Left hindlimb (tissue), 1 donor: ENCODE results near the gene PHLDA2.
"Not testable (repeated sequence)": the region's sequence is repeated elsewhere in the genome, so short reads cannot be mapped to it uniquely, and the experiment has no call there.

Experiments
- DNase-seq: peaks from one replicate; pipeline ENCODE4 v3.0.0-alpha.2; 2018

PHLDA2 gene

GRCh38 chr11:2914455-2915195 is 14.6 kb downstream of the PHLDA2 start:
- DNase-seq: no peak

DNA sequence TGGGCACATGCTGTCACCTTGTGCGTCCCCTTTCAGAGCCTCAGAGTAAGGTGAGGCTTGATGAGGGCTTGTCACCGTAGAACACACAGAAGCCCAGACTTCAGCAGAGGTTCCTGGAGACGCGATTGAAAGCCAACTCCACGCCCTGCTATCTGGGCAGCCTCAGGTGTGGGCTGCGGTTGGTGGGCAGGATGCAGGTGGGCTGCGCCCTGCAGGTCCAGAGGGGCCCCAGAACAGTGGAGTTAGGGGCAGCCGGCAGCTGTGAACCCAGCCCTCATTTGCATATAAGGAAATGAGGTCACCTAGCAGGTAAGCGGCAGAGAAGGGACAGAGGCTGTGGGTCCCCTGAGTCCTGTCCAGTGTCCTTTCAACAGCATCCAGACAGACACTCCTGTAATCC is 15.4 kb downstream of the PHLDA2 start:
- DNase-seq: no peak

GRCh38 chr11:2913019-2913431 is 16.2 kb downstream of the PHLDA2 start:
- no peak for DNase-seq

GRCh38 chr11:2912498-2912897 is 16.7 kb downstream of the PHLDA2 start:
- DNase-seq: no peak

DNA sequence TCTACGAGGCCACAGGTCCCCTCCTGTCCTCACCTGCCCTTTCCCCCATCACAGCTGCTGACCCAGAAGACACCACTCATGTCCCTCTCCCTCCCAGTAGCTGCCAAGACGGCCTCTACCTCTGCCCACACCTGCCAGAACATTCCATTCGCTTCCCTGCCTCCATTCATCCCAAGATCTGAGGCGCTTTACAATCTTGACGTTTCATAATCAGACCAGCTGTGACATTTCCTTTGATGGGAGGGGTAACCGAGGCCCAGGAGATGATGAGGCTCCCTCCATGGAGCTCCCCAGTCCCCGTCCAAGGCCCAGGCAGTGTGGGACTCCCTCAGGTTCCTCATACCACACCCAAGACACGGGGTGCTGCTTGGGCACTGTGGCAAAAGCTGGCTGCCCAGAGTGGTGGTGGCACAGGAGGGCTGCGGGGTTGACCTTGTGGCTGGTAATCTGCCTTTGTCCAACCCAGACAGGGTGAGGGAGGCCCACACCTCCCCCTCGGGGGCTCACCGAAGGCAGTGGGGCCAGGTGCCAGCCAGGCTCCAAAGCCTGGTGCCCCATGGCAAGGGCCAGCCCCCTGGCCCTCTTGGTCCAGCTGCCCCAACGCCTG is 17.3 kb downstream of the PHLDA2 start:
- DNase-seq: no peak

- DNase-seq: no peak
Observed at GRCh38 chr11:2911088-2911784, 18.0 kb downstream of the PHLDA2 start.

GRCh38 chr11:2910401-2910955 is 18.7 kb downstream of the PHLDA2 start:
- no peak for DNase-seq

DNA sequence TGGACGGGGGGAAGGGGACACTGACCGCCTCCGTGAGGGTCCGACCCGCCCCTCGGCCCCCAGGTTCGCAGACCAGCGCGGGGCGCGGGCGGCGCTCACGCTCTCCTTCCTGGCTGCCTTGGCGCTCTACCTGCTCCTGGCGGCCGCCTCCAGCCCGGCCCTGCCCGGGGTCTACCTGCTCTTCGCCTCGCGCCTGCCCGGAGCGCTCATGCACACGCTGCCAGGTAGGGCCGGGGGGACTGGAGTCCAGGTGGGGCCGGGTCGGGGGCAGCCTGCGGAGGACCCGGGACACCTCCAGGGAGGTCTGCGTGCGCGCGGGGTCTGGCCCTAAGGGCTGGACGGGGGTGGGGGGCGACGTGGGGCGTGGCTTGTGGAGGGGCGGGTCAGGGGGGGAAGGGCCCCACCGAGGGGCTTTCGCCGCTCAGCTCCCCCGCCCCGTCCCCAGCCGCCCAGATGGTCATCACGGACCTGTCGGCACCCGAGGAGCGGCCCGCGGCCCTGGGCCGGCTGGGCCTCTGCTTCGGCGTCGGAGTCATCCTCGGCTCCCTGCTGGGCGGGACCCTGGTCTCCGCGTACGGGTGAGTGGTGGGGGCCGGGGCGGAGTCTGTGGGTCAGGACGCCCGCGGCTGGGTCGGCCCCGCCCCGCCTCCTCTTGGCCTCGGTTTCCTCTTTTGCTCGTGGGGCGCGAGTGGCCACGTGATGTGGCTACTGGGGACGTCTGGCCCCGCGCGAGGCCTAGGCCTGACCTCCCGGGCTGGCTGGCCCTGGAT is 19.9 kb downstream of the PHLDA2 start:
- no peak for DNase-seq

- no peak for DNase-seq
Observed at GRCh38 chr11:2908130-2908529, 21.1 kb downstream of the PHLDA2 start.

GRCh38 chr11:2905299-2905698 is 23.9 kb downstream of the PHLDA2 start:
- not testable (repeated sequence) for DNase-seq

DNA sequence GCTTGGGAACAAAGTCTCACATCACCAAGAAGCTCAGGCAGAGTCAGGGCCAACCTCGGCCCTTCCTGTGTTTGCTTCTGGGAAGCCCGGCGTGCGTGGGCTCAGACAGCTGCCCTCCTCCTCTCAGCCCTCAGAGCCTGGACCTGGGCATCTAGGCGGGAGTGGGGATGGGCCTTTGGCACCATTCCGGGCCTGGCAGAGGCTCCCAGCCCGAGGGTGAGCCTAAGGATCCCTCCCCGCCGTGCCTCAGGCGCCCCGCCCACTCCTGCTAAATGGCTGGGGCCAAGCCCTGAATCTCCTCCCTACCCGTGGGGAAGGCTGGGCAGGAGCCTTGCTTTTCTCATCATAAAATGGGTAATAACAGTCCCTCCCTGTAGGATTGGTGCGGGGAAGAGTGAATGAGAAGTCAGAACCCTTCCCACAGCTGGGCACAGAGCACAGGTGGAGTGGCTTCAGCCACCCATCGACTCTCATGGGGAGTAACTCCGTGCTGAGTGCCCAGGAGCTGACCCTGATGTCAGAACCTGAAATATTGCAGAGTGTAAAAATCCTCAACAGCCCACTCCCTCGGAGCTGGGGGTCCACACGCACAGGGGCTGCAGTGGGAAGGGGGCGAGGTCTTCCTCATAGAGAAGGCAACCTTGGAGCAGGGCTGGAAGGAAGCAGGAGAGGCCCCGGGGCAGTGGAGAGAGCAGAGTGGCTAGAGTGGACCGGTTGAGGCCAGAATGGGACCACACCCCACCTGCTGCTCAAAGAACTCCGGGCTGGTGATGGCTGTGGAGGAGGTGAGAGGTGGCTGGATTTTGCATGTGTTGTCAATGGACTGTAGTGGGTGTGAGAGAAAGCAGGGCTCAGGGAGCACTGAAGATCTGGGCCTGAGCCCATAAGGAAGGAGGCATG is 24.8 kb downstream of the PHLDA2 start:
- no peak for DNase-seq

DNA sequence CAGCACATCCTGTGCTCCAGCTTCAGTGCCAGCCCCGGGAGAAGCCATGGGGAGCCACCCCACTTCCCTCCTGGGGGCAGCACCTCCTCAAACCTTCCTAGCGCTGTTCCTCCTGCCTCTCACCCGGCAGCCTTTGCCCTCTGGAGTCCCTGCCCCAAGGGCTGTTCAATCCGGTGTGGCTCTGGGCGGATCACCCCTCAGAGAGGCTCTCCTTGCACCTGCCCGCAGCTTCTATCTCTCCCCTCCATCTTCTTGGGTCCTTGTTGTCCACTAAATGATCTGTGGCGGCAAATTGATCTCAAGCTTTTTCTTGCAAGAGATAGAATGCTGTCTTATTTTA is 25.6 kb downstream of the PHLDA2 start:
- DNase-seq: no peak

GRCh38 chr11:2902784-2903671 is 26.2 kb downstream of the PHLDA2 start:
- DNase-seq: no peak

DNA sequence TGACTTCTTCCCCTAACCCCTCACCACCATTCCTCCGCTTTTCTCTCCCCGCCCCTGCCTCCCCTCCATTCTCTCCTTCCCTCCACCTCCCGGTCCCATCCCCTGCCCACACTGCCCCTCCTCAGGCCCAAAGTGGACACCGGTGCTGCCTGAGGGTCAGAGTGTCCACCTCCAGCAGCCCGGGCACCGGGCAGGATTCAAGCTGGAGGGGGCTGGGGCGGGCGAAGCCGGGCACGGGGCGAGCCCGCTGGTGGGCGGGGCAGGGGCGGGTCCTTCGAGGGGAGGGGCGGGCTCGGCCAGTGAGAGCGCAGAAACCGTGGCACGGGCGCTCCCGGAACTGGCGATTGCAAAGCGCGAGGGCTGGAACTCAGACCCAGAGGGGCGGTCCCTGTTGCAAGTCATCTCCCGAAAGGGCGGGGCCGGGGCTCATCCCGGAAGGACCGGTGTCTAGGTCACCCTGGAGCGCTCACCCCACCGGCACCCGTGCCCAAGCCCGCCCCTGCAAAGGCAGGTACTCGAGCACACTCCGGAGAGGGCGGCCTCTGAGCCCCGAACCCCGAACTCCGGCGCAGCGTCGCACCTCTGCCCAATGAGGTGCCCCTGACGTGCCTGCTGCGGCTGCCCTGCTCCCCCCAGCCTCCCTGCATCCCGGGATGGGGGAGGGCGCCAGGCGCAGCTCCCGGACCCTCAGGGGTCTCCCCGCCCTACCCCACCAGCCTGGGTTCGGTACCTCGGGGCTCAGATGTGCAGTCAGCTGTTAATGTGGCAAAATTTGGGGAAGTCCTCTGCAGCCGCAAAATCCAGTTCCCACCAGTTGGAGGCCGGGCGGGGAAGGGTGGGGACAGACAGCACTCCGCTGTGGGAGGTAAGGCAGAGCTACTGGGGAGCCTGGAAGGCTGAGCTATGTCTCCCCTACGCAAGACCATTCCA is 27.1 kb downstream of the PHLDA2 start:
- peak; percentile 90 for DNase-seq

DNA sequence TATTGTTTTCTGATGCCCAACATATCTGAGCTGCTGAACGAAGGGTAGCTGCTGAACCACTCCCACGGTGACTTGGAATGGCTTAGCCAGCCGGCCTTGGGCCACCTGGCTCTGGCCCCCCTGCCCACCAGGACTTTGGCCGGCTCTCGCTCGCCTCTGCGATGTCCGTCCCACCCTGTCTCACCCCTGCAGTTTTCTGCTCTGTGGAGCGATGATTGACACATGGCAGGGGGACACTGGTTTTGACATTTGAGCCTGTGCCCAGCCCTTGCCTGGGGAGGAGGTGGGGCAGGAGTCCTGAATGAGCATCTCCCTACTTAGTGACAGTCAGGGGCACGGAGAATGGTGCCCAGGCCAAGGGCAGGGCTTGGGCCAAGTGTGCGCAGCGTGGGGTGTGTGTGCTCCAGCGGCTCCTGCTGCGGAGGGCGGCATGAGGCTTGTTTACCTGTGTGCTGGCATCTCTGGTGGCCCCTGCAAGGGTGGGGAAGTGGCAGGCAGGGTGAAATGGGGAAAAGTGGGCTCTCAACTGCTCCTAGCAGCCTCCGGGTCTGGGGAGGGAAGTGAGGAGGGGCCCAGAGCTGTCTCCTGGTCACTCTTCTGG is 27.9 kb downstream of the PHLDA2 start:
- DNase-seq: no peak

DNA sequence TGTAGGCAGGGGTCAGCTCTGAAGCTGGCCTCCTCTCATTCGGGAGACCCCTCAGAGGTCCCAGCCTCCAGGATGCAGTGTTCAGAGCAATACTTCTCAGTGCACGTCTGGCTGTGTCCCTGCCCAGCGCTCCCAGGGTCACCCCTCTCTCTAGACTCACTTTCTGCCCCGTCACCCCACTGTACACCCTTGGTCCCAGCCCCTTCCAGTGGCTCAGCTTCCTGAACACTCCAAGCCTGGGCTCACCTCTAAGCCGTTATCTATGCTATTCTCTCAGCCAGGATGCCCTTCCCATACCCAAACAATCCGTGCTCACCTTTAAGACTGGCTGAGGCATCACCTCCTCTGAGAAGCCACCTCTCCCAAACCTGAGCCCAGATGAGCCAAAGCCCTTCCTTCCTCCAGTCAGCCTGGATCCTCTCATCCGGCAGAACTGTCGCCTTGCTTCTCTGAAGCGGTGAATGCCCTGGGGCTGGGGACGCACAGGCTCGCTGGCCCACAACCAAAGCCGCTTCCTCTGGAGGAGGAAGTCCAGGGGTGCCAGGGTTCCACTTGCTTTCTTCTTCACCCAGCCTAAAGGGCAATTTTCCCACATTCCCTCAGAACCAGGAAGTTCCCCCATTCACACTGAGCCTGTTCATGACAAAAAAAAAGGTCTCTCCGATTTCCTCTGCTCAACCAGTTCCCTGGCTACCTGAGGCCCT is 30.0 kb downstream of the PHLDA2 start:
- no peak for DNase-seq

GRCh38 chr11:2898366-2899079 is 30.7 kb downstream of the PHLDA2 start:
- no peak for DNase-seq

DNA sequence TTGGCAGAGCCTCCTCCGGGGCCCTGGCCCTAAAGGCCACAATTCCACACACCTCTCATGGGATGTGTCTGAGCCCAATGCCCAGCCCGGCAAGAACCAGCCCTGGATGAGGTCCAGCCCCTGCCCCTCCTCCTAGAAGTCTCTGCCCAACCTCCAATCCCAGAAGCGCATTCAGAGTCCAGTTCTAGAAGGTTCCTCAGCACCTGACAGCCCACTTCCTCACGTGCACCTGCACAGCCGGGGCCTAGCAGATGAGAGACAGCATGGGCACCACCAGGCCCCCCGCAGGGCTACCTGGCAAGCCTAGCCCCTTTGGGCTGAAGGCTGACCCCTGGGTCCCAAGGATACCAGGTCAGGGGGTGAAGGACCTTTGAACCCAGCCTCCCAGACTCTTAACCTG is 32.2 kb downstream of the PHLDA2 start:
- DNase-seq: no peak
